ENCODE measurements around the gene UBTD1. TPM values are rescaled to one million over a fixed set of nuclear protein-coding genes. Genes with fewer than 3 reads are reported as not detected.

Gene UBTD1
- total and polyA plus RNA-seq, 10 of the 15 experiments (the other 5 are each of a cell fraction or from before 2014, with no cell fraction given): 0.04 to 1.5 (median 1.2) TPM; not detected in 1

DNA sequence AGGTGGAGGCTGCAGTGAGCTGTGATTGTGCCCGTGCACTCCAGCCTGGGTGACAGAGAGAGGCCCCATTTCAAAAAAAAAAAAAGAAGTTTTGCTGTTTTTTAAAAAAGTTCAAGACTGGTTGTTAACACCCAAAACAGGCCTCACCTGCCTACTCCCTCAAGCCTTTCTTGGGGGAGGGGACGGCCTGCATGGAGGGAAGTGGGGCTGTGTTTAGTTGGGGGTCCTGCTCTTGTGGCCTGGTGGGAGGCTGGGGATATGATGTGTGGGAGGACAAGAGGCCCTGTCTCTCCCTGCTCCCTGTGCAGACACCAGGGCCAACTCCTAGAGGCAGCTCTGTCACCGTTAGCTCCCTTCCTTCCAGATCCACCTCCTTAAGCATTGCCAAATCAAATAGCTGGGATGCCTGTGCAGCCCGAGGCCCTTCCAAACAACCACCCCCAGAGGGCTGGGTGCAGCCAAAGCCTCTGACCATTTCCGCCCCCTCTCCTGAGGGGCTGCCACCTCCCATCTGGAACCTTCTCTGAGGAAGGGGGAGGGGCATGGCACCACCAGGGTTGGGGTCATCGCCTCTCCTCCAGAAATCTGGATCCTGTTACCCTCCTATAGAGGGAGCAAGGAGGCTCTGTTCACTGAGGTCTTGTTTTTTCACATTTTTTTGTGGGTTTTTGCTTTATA lies 40.9 kb downstream of the UBTD1 start:
- H2AFZ ChIP-seq (ENCODE audit: control insufficient read depth, low read depth, low read length): no peak overlapping the region
- no peak for ATAC-seq
- no peak for TF ChIP-seq CHD2 (IDR thresholded peaks at IDR 0.05; ENCODE audit: borderline replicate concordance, low read depth, low read length)
- no peak for TF ChIP-seq CREB1 (IDR thresholded peaks at IDR 0.05; ENCODE audit: low read depth)
- no peak for TF ChIP-seq ATF2 (IDR thresholded peaks at IDR 0.05; ENCODE audit: low read length)
- TF ChIP-seq FOS (IDR thresholded peaks at IDR 0.05; ENCODE audit: borderline replicate concordance, extremely low read depth, insufficient read length): no peak
- no peak for TF ChIP-seq TBL1XR1 (IDR thresholded peaks at IDR 0.05; ENCODE audit: low read depth, low read length)
- no peak for TF ChIP-seq LARP7 (IDR thresholded peaks at IDR 0.05)
- TF ChIP-seq, protein P1, sequence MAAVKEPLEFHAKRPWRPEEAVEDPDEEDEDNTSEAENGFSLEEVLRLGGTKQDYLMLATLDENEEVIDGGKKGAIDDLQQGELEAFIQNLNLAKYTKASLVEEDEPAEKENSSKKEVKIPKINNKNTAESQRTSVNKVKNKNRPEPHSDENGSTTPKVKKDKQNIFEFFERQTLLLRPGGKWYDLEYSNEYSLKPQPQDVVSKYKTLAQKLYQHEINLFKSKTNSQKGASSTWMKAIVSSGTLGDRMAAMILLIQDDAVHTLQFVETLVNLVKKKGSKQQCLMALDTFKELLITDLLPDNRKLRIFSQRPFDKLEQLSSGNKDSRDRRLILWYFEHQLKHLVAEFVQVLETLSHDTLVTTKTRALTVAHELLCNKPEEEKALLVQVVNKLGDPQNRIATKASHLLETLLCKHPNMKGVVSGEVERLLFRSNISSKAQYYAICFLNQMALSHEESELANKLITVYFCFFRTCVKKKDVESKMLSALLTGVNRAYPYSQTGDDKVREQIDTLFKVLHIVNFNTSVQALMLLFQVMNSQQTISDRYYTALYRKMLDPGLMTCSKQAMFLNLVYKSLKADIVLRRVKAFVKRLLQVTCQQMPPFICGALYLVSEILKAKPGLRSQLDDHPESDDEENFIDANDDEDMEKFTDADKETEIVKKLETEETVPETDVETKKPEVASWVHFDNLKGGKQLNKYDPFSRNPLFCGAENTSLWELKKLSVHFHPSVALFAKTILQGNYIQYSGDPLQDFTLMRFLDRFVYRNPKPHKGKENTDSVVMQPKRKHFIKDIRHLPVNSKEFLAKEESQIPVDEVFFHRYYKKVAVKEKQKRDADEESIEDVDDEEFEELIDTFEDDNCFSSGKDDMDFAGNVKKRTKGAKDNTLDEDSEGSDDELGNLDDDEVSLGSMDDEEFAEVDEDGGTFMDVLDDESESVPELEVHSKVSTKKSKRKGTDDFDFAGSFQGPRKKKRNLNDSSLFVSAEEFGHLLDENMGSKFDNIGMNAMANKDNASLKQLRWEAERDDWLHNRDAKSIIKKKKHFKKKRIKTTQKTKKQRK (IDR thresholded peaks at IDR 0.05; ENCODE audit: low read depth, low read length): no peak
- TF ChIP-seq WRNIP1 (IDR thresholded peaks at IDR 0.05; ENCODE audit: borderline replicate concordance, low read depth, low read length): no peak
- no peak for TF ChIP-seq SUPT20H (IDR thresholded peaks at IDR 0.05; ENCODE audit: borderline replicate concordance, control insufficient read depth, low read depth, low read length)
- no peaks in the 10 kb centered on the region for H4K20me1 ChIP-seq (ENCODE audit: control insufficient read depth, insufficient read depth)
- ChIA-PET SMC1A (ENCODE audit: uncharacterized antibody, unreplicated experiment) (no interaction called here), CTCF (interaction anchor here (1.6 to 2.7 kb wide), 3 partner anchors 13 to 33 kb away, joined by 3 to 18 read pairs (median 3); partner anchors contain the start of gene ANKRD2), POLR2A (interaction anchor here (0.5 kb wide), 1 partner anchor 115 kb away, joined by 6 read pairs; no protein-coding TSS in a partner anchor), RAD21 (ENCODE audit: unreplicated experiment) (no interaction called here)
- no peaks in the 10 kb centered on the region for H3K9me3 ChIP-seq (replicated peaks; ENCODE audit: control insufficient read depth, insufficient read depth, low read length)
- BruUV-seq (replicated peaks): no TSS peak
- intact Hi-C loops (cut with micrococcal nuclease; ENCODE audit: unreplicated experiment): no loop called here
- H3K4me2 ChIP-seq (ENCODE audit: control insufficient read depth, insufficient read depth): no peak overlapping the region
- H3K36me3 ChIP-seq (ENCODE audit: control insufficient read depth in 2 of 2, insufficient read depth in 2 of 2, low read length in 1 of 2): no peaks in the 10 kb centered on the region
- no peaks in the 10 kb centered on the region for H3K79me2 ChIP-seq (ENCODE audit: control insufficient read depth, insufficient read depth, low read length)
- no peak for DNase-seq (ENCODE audit: low read depth, low spot score)
- FAIRE-seq: no peak
- in situ Hi-C loops (cut with MboI): no loop called here
- H3K4me3 ChIP-seq: no peak overlapping the region
- H3K4me1 ChIP-seq (ENCODE audit: control insufficient read depth, insufficient read depth, low read length): no peaks in the 10 kb centered on the region
- H3K27ac ChIP-seq (ENCODE audit: control insufficient read depth, insufficient read depth): no peak overlapping the region
- H3K27me3 ChIP-seq (replicated peaks in 1 of 2; ENCODE audit: control insufficient read depth in 2 of 2, insufficient read depth in 2 of 2, low read length in 1 of 2): no peaks in the 10 kb centered on the region; a peak in 1 of 4 replicates
- no peak overlapping the region for H3K9ac ChIP-seq (ENCODE audit: control insufficient read depth, insufficient read depth, low read length)
- WGBS (ENCODE audit: insufficient coverage, insufficient replicate concordance, low lambda C conversion rate, missing lambda C conversion rate): 58% methylated on average over 6 of the region's 6 CpGs

Data from GM12878 (cell line).